ENCODE results near the gene ISX.

ISX gene

DNA sequence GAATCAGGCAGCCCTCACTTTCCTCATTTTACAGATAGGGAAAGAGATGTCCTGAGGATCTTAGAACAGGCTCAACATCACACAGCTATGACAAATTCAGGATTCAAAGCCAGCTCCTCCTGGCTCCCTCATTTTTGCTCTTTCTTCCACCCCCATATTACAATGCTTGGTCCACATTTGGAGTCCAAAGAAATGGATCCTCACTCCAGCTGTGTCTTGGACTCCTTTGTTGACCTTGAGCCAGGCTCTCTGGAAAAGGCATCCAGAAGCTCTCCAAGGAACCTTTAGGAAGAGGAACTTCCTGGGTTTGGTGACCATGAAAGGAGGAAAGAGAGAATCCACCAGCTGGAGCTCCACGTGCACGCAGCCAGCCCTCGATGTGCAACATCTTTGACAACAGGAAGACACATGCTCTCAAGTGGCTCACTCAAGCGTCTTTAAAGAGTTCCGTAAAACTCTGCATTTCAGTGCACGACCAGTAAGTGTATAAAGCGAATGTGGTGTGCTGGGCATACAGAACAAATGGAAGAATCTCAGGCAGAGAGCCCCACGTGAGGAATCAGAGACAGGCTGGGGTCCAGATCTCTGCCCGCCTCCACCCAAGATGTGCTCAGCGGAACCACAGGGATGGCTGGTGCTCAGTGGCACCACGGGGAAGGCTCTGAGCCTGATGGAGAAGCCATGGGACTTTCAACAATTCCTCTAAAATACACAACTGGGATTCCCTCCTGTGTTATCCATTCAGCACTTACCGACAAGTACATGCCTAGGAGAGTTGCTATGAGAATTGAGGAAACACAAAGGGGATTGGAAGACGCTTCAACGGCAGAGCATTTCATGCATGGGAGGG, 48.4 kb downstream of the ISX start:
- no peak for DNase-seq

DNA sequence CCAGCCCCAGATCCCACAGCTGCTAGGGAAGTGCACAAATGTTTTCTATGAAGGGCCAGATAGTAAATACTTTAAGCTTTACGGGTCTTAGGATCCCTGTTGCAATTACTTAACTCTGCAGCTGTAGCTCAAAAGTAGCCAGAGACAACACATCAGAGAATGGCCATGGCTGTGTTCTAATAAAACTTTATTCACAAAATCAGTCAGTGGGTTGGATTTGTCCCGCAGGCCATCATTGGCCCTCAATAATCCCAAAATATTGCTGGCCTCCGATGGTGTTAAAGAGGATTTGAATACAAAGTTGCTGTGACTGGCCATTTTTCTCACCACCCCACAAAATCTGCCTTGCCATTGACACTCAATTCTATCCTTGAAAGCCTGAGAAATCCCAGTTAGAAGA, 49.6 kb downstream of the ISX start:
- no peak for DNase-seq

DNA sequence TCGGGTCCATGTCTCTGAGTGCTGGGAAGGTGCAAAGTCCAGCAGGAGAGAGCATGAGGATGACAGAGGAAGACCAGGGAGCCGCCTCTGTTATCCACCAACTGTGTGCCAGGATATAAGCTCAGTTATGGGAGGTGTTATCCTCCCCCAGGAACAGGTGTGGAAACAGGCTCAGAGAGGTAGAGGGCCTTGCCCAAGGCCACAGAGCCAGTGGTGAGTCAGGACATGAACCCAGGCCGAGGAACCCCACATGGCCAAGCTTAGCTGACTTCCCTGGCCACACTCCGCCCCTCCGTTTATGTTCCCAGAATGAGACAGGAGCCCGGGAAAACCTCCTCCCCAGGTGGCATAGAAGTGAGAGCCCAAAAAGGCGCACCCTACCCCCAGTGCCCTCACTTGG, 50.3 kb downstream of the ISX start:
- no peak for DNase-seq

DNA sequence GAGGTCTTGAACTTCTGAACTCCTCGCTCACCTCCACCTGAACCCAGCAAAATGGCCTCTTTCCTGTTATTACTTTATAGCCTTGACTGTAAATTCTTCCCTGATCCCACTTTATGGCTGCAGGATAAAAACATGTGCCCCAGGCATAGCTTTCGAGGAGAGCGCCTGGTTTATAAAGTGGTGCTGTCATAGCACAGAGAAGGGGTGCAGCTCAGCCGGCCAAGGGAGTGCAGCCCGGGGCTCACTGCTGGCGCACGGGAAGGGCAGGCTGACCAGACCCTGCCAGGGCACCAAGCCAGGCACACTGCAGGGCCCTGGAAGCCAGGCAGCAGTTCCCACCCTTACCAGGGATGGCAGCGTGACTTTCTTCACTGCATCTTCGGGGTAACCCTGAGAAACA, 50.9 kb downstream of the ISX start:
- DNase-seq: no peak

DNA sequence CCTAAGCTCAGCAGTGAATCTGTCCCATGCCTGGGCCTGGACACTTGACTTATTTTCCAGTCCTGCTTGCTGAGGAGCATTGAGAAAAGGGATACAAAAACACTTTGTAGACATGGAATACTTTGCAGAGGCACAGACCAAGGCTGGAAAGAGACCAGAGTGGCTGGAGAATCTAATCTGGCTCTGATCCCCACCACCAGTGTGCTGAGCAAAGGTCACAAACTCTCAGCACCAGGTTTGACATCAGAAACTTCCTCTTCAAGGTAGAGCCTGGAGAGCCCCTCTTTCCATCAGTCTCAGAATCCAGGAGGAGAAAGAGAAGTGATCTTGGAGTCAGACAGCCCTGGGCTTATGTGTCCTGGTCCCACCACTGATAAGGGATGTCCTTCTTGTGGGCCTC, 53.5 kb downstream of the ISX start:
- DNase-seq: no peak

DNA sequence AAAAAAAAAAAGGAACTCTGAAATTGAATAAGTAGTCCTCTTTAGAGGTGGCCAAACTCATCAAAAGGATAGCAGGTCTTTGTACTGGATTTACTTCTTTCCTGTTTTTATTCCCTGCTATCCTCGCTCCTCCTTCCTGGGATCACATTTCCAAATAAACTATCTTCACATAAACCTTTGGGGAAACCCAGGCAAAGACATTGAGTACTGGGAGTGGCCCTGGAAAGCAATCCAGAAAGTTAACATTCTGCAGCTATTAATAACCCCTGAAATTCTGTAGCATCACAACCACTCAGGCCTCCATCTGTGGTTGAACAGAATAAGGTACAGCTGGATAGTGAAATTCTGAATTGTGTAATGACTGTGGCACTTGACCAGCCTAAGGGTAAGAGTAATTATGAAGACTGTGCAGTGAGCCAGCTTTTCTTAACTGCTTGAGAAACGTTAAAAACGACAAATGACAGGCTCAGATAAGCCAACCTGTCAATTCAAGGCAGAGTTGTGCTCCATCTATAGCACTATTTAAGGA, 58.8 kb downstream of the ISX start:
- no peak for DNase-seq

DNA sequence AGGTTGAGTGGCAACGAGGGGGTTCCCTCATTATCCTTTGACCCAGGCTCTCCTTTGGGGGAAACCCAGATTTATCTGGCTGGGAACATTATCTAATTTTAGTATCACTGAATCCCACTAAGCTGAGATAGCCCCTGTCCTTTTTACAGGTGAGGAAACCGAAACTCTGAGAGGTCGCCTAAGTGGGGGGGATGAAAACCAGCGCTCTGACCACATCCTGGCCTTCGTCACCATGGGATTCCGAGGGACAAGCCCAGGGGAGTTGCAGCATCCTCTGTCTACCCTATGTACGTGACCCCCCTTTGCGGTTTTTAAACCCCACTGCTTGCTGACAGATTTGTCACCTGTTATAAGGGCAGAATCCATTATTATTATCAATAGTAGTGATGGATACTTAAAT, 61.0 kb downstream of the ISX start:
- no peak for DNase-seq

DNA sequence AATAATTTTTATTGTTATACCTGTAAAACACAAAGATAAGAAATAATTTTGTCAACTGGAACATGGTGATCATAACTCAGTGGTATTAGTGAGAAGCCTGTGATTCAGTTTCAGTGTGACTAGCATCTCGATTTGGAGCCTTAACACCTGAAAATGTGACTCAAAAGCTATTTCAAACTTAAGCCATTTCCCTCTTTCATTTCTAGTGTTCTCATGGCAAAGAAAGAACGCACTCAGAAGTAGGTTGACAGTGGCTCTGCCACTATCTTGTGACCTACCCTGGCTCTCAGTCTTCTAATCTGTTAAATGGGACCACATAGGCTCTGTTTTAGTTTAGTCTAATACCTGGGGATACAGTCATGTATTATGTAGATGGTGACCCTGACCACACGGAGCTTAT, 62.7 kb downstream of the ISX start:
- no peak for DNase-seq

DNA sequence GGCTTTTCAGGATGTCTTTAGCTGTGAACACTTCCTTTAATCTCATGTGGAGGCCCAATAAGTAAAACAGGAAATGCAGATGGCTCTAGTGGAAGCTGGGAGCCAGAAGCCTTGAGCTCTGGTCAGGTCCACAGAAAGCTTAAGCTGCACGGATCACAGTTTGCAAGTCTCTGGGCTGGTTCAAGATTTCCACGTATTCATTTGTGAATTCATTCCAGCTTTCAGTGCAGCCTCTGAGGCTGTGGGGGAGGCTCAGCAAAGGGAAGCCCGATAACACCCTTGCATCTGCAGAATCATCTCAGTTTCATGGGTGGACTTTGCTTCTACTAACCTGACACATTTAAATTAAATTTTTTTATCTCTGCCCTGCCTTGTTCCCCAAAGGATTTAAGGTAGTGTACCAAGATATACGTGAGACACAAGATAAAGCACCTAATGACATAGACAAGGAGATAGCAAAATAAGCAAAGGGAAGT, 65.6 kb downstream of the ISX start:
- DNase-seq: no peak

DNA sequence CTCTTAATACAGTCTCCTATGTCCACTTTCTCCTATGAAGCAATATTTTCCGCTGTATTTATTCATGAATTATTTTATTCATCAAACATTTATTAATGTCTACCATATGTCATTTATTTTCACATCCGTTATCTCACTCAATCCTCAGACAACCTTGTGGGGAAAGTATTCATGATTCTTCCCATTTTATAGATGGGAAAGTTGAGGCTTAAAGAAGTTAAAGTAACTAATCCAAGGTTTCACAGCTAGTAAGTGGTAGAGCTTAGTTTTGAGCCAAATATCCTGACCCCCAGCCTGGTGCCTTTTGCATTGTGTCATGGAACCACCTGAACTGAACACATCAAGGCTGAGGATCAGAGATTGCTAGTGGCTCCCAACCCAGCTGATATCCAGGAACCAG, 66.6 kb downstream of the ISX start:
- DNase-seq: no peak

DNA sequence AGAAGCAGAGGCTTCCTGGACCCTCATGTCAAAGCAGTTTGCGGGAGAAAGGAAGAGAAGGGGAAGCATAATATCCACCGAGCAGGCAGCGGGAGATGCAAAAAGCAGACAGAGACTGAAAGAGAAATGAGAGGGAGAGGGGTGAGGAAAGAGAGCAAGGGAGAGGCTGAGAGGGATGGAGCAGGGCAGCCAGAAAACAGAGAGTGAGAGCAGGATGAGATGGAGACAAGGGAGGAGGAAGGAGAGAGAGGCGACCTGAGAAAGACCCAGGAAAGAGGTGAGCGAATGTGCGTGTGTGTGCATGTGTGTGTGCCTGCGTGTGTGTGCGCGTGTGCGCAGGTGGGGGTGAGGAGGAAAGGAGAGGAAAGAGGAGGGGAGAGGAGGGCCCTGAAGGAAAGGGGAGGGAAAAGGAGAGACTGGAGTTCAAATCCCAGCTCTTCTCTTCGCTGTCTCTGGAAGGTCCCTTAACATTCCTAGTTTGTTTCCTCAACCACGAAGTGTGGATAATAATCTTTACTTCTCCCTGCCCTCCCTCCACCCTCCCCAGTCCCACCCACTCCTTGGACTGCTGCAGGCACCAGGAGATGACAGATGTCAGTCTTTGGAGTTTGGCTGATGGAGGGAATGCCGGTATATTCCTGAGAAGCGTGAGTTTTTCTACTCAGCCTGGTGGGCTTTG, 67.9 kb downstream of the ISX start:
- DNase-seq: no peak

DNA sequence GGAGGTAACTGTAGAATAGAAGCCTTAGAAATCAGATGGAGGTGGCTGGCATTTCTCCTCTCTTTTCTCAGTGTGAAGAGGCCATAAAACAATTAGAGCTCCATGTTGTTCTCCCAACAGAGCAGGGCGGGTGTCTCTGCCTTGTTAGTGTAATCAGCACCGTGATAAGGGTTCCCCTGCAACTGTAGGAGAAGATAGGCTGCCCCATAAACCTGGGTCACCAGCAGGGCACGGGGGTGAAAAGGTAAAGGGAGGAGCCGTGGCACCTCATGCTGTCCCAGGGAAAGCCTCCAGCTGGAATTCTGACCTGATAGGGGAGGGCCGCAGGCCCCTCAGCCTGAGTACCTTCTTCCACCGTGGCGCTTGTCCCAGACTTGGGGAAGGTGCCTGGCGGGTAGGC, 68.7 kb downstream of the ISX start:
- DNase-seq: no peak

DNA sequence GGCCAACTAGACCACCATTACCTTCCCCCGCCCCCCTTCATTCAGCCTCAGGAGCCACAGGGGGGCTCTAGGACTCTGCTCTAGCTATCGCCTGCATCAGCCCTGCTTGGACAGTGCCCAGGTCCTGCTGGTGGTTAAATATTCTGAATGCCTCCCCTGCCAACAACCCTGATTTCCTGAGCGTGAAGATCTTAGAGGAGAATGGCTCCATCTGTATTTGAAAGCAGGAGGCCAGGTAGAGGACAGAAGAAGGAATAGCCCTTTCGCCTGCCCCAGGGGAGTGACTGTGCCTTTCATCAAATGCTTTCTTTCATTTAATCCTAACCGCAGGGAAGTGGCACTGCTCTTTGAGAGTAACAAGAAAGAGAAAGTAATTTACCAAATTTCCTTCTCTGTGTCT, 69.2 kb downstream of the ISX start:
- no peak for DNase-seq
